H1 (cell line): ENCODE measurements around the gene TRAPPC2. TPM values are rescaled to one million over a fixed set of nuclear protein-coding genes. Genes with fewer than 3 reads are reported as not detected.

ENCODE experiments used
- CTCF ChIA-PET: fragments of 300-600 bp; sonication (Branson Sonifier 250); formaldehyde crosslinking; loops from one replicate; lab custom pipeline; 2021; ENCODE audit not compliant: partially characterized antibody; lab: Charles Lee
- POLR2A ChIA-PET: fragments of 300-600 bp; sonication (Branson Sonifier 250); formaldehyde crosslinking; loops from one replicate; lab custom pipeline; 2021; ENCODE audit warnings: inconsistent platforms; ENCODE audit not compliant: partially characterized antibody; lab: Charles Lee
- DNase-seq, 2 experiments: peaks; one replicate each; pipeline versions ENCODE4 v3.0.0 to v3.0.0-alpha.2; 2010 to 2022; ENCODE audit warnings: low spot score in 2 of 2, low read depth in 1 of 2, mixed read lengths in 1 of 2
- FAIRE-seq: peaks from 2 replicates; lab custom pipeline; 2011; peaks lifted over from hg19 to GRCh38; lab: Jason Lieb, UNC
- H2AFZ ChIP-seq: 2 replicates; pipeline ENCODE4 v1.8.1; 2012; ENCODE audit warnings: low read length, inconsistent platforms
- H2AK5ac ChIP-seq: 2 replicates; pipeline ENCODE4 v1.6.1; 2013; ENCODE audit warnings: low read depth, low read length
- H2BK120ac ChIP-seq: replicated peaks from 2 replicates; pipeline ENCODE3; 2013; ENCODE audit warnings: low read depth, low read length, inconsistent platforms
- H2BK12ac ChIP-seq: 2 replicates; pipeline ENCODE4 v1.6.1; 2013; ENCODE audit warnings: low read depth, low read length
- H2BK15ac ChIP-seq: 2 replicates; pipeline ENCODE4 v1.6.1; 2013; ENCODE audit warnings: low read length
- H2BK20ac ChIP-seq: 2 replicates; pipeline ENCODE4 v1.6.1; 2013; ENCODE audit warnings: low read length
- H2BK5ac ChIP-seq: 2 replicates; pipeline ENCODE4 v1.6.1; 2013; ENCODE audit warnings: low read depth, low read length
- H3K14ac ChIP-seq: 2 replicates; pipeline ENCODE4 v1.6.1; 2013; ENCODE audit warnings: inconsistent platforms; ENCODE audit not compliant: insufficient read length
- H3K18ac ChIP-seq: 2 replicates; pipeline ENCODE4 v1.6.1; 2013; ENCODE audit warnings: low read length; ENCODE audit errors: extremely low read depth
- H3K23ac ChIP-seq: 2 replicates; pipeline ENCODE4 v1.6.1; 2013; ENCODE audit warnings: inconsistent platforms; ENCODE audit not compliant: insufficient read length
- H3K23me2 ChIP-seq: 2 replicates; pipeline ENCODE4 v1.6.1; 2013; ENCODE audit warnings: low read depth, low read length
- H3K27ac ChIP-seq: 2 replicates; pipeline ENCODE4 v1.6.1; 2011; ENCODE audit warnings: low read depth, low read length, inconsistent platforms
- H3K27me3 ChIP-seq, 4 experiments: replicated peaks in 1 of 4; 1 replicate in 1 of 4; 2 replicates in 3 of 4; pipeline versions ENCODE4 v1.6.1 to v1.8.1; 2011 to 2013; ENCODE audit warnings: low read length in 3 of 4, mild to moderate bottlenecking in 3 of 4, inconsistent platforms in 2 of 4, mixed read lengths in 2 of 4, moderate library complexity in 1 of 4; ENCODE audit not compliant: control insufficient read depth in 3 of 4, insufficient read depth in 3 of 4; ENCODE audit errors: extremely low read depth in 1 of 4
- H3K36me3 ChIP-seq, 4 experiments: 2 replicates each; pipeline versions ENCODE4 v1.6.1 to v1.8.1; 2011 to 2013; ENCODE audit warnings: mild to moderate bottlenecking in 4 of 4, low read length in 3 of 4, moderate library complexity in 2 of 4, control low read depth in 1 of 4, inconsistent platforms in 1 of 4; ENCODE audit not compliant: insufficient read depth in 4 of 4, control insufficient read depth in 2 of 4
- H3K4ac ChIP-seq: replicated peaks from 2 replicates; pipeline ENCODE3; 2013; ENCODE audit warnings: low read length, low read depth, mixed read lengths, inconsistent platforms; ENCODE audit not compliant: insufficient read length
- H3K4me1 ChIP-seq, 4 experiments: replicated peaks in 1 of 4; 1 replicate in 1 of 4; 2 replicates in 3 of 4; pipeline versions ENCODE4 v1.6.1 to v1.8.1; 2011 to 2013; ENCODE audit warnings: low read length in 3 of 4, inconsistent platforms in 2 of 4, mixed read lengths in 1 of 4; ENCODE audit not compliant: insufficient read depth in 4 of 4, control insufficient read depth in 3 of 4
- H3K4me2 ChIP-seq, 2 experiments: 2 replicates each; pipeline versions ENCODE4 v1.6.1 to v1.8.1; 2011 to 2013; ENCODE audit warnings: low read depth in 2 of 2, low read length in 2 of 2, control low read depth in 1 of 2, inconsistent platforms in 1 of 2, mild to moderate bottlenecking in 1 of 2; ENCODE audit not compliant: insufficient read depth in 1 of 2
- H3K4me3 ChIP-seq, 4 experiments: fragments of 200-600, 300-600 bp in 1 of 4; sonication (generic), shearing (Covaris generic), sonication (Bioruptor Twin) in 1 of 4; 2 replicates each; pipeline versions ENCODE4 v1.5.1 to v1.8.1; 2011 to 2016; ENCODE audit warnings: low read length in 4 of 4, low read depth in 3 of 4, control low read depth in 2 of 4, inconsistent platforms in 2 of 4, mild to moderate bottlenecking in 2 of 4, mixed read lengths in 1 of 4, moderate library complexity in 1 of 4; ENCODE audit not compliant: insufficient read depth in 2 of 4; ENCODE audit errors: extremely low read depth in 1 of 4
- H3K56ac ChIP-seq: replicated peaks from 2 replicates; pipeline ENCODE3; 2013; ENCODE audit warnings: low read depth, mild to moderate bottlenecking, mixed read lengths, low read length, inconsistent platforms; ENCODE audit not compliant: insufficient read length
- H3K79me1 ChIP-seq: 2 replicates; pipeline ENCODE4 v1.6.1; 2013; ENCODE audit warnings: low read depth, low read length, control low read depth
- H3K79me2 ChIP-seq, 2 experiments: 2 replicates each; pipeline versions ENCODE4 v1.6.1 to v1.8.1; 2012 to 2013; ENCODE audit warnings: low read length in 2 of 2, mild to moderate bottlenecking in 2 of 2, inconsistent platforms in 1 of 2; ENCODE audit not compliant: insufficient read depth in 2 of 2, control insufficient read depth in 1 of 2
- H3K9ac ChIP-seq, 4 experiments: replicated peaks in 1 of 4; 1 replicate in 1 of 4; 2 replicates in 3 of 4; pipeline versions ENCODE4 v1.6.1 to v1.8.1; 2011 to 2013; ENCODE audit warnings: low read depth in 3 of 4, low read length in 3 of 4, control low read depth in 2 of 4, mild to moderate bottlenecking in 2 of 4, moderate library complexity in 2 of 4, inconsistent platforms in 1 of 4; ENCODE audit errors: extremely low read depth in 1 of 4
- H3K9me3 ChIP-seq, 2 experiments: 2 replicates each; pipeline versions ENCODE4 v1.6.1 to v1.8.1; 2012 to 2013; ENCODE audit warnings: mild to moderate bottlenecking in 2 of 2, moderate library complexity in 2 of 2, control low read depth in 1 of 2, inconsistent platforms in 1 of 2, low read depth in 1 of 2, low read length in 1 of 2, mixed read lengths in 1 of 2; ENCODE audit not compliant: insufficient read depth in 2 of 2
- H4K20me1 ChIP-seq, 2 experiments: replicated peaks in 1 of 2; 2 replicates each; pipeline versions ENCODE3 to v1.8.1; 2011 to 2013; ENCODE audit warnings: inconsistent platforms in 2 of 2, low read length in 2 of 2, mild to moderate bottlenecking in 1 of 2; ENCODE audit not compliant: insufficient read depth in 2 of 2, control insufficient read depth in 1 of 2
- H4K5ac ChIP-seq: 2 replicates; pipeline ENCODE4 v1.6.1; 2013; ENCODE audit warnings: low read length, low read depth, mixed read lengths, inconsistent platforms; ENCODE audit not compliant: insufficient read length
- H4K8ac ChIP-seq: 2 replicates; pipeline ENCODE4 v1.8.0; 2013; ENCODE audit warnings: mild to moderate bottlenecking, moderate library complexity, low read length, inconsistent platforms; ENCODE audit not compliant: insufficient read depth; ENCODE audit errors: extremely low read depth
- H4K91ac ChIP-seq: replicated peaks from 2 replicates; pipeline ENCODE3; 2013; ENCODE audit warnings: low read length, mixed read lengths, inconsistent platforms; ENCODE audit not compliant: insufficient read length
- BCL11A ChIP-seq, 2 experiments: IDR thresholded peaks; one replicate each; pipeline ENCODE4 v1.6.1; 2011; ENCODE audit warnings: low read depth in 2 of 2, low read length in 2 of 2, mild to moderate bottlenecking in 2 of 2
- EGR1 ChIP-seq: IDR thresholded peaks from 2 replicates; pipeline ENCODE4 v1.6.1; 2011; ENCODE audit warnings: low read depth, low read length, borderline replicate concordance
- SRF ChIP-seq: IDR thresholded peaks from 2 replicates; pipeline ENCODE4 v1.6.1; 2011; ENCODE audit warnings: mild to moderate bottlenecking, low read depth, low read length, moderate library complexity
- SUZ12 ChIP-seq: fragments of 200-600 bp; sonication (generic); IDR thresholded peaks from 2 replicates; pipeline ENCODE4 v1.6.1; 2012; ENCODE audit warnings: mild to moderate bottlenecking, inconsistent platforms, low read length, moderate library complexity, mixed read lengths
- WGBS, 2 experiments: shearing (Covaris generic) in 1 of 2; methylation state at CpG; one replicate each; pipeline versions ENCODE4 v1.1.6 to v1.1.7; 2013 to 2015; ENCODE audit warnings: low lambda C conversion rate in 2 of 2, mixed read lengths in 2 of 2, inconsistent platforms in 1 of 2, low coverage in 1 of 2, missing lambda C conversion rate in 1 of 2; ENCODE audit not compliant: insufficient replicate concordance in 2 of 2, insufficient coverage in 1 of 2, insufficient read length in 1 of 2; ENCODE audit errors: extremely low coverage in 1 of 2, missing lambda C conversion rate in 1 of 2; 5-methylcytosine and 5-hydroxymethylcytosine counted together
- polyA plus RNA-seq, 7 experiments: library from polyadenylated mRNA; depleted of rRNA in 3 of 7; stranded (reverse) in 5 of 7; unstranded in 2 of 7; fragments of >200 nt in 5 of 7; fragments of 200-250 nt in 2 of 7; gene quantifications; 1 replicate in 5 of 7; 2 replicates in 1 of 7; 4 replicates in 1 of 7; pipeline versions ENCODE4 v1.2.1 to v1.2.3, GENCODE V29; 2011 to 2013; ENCODE audit warnings: missing spikeins in 2 of 7, mixed read lengths in 2 of 7
- total RNA-seq: library from RNA; stranded (reverse); fragmentation: NEBNext Ultra II Directional; extraction: Animal tissue kit (Norgen Biotek cat#: 25700); gene quantifications from 2 replicates; pipeline ENCODE4 v1.2.1, GENCODE V29; 2021

Gene TRAPPC2
- total and polyA plus RNA-seq, 2 of the 8 experiments (the other 6 are each of a cell fraction or from before 2014, with no cell fraction given): 6.7 to 10.8 TPM

DNA sequence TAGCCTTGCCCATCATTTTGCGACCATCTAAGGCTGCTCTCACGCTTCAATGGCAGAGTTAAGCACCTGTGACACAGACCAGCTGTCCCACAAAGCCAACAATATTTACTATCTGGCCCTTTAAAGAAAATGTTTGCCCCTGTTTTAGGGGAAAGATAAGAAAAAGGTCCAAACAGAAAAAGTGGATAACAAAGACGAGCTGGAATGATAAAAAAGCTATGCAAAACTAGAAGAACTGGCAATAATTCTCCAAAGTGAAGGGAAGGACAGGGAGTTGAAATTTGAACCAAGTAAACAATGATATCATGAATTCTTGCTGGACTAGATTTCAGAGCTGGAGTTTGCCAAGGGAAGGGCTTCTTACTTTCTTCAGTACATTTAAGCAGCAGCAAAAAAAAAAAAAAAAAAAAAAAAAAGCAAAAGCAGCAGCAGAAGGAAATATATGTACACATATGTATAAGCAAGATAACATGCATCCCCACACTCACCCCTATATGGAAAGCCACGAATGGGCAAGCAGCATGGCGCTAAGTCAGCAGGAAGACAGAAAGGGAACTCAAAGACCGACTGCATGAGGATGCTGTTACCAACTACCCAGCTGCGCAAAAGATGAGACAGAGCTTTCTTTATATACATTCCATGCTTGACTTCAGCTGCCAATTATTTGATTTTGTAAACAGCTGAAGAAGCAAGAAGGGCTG is 12.5 kb downstream of the TRAPPC2 start:
- Histone ChIP-seq H3K9ac (no peak overlapping the region), H3K4me1 (no peaks in the 10 kb centered on the region), H3K27me3 (no peaks in the 10 kb centered on the region), H4K8ac (no peak overlapping the region), H3K4me2 (no peak overlapping the region), H4K5ac (no peak overlapping the region), H2BK15ac (no peak overlapping the region), H3K79me2 (peaks cover 0 to 9% of the 10 kb centered on the region in 2 experiments; a peak in 1 of 4 replicates), H3K4me3 (no peak overlapping the region), H4K20me1 (peaks cover 0 to 2% of the 10 kb centered on the region in 2 experiments), H3K14ac (no peak overlapping the region), H4K91ac (no peak overlapping the region), H3K23ac (no peak overlapping the region), H2AFZ (no peak overlapping the region), H3K18ac (no peak overlapping the region), H3K23me2 (no peaks in the 10 kb centered on the region), H2BK12ac (no peak overlapping the region), H3K56ac (no peak overlapping the region), H3K79me1 (no peaks in the 10 kb centered on the region; the same call in 1 of the 2 replicates), H3K27ac (no peak overlapping the region), H3K9me3 (no peaks in the 10 kb centered on the region; a peak in 1 of 4 replicates), H2BK120ac (no peak overlapping the region), H2BK20ac (no peak overlapping the region), H2AK5ac (no peak overlapping the region), H2BK5ac (no peak overlapping the region), H3K36me3 (peaks cover 0 to 13% (median under 1%) of the 10 kb centered on the region in 4 experiments; a peak in 4 of 8 replicates), H3K4ac (no peak overlapping the region)
- POLR2A ChIA-PET: interaction anchor here (1.1 to 2.5 kb wide), 2 partner anchors 9 to 12 kb away, joined by 4 to 15 read pairs; partner anchors contain the start of genes OFD1 and TRAPPC2
- FAIRE-seq: no peak
- no peak for DNase-seq
- WGBS, 2 experiments: 86% methylated on average over 6 of the region's 7 CpGs; no CpG with 5 or more reads in 1 of the 2 experiments
- TF ChIP-seq EGR1: no peak
- TF ChIP-seq BCL11A (IDR thresholded peaks at IDR 0.05; ENCODE audit: low read depth in 2 of 2, low read length in 2 of 2): no peak
- TF ChIP-seq SUZ12: no peak
- TF ChIP-seq SRF: no peak
- CTCF ChIA-PET: interaction anchor here (0.9 to 1.2 kb wide), 3 partner anchors 23 to 28 kb away, joined by 3 read pairs; no protein-coding TSS in a partner anchor
